ENCODE data around the gene COLEC12. TPM values are rescaled to one million over a fixed set of nuclear protein-coding genes. Genes with fewer than 3 reads are reported as not detected.

The COLEC12 gene
- total and polyA plus RNA-seq, 3 donors from 2014 or later: 4.5 to 10.4 (median 8.1) TPM

DNA sequence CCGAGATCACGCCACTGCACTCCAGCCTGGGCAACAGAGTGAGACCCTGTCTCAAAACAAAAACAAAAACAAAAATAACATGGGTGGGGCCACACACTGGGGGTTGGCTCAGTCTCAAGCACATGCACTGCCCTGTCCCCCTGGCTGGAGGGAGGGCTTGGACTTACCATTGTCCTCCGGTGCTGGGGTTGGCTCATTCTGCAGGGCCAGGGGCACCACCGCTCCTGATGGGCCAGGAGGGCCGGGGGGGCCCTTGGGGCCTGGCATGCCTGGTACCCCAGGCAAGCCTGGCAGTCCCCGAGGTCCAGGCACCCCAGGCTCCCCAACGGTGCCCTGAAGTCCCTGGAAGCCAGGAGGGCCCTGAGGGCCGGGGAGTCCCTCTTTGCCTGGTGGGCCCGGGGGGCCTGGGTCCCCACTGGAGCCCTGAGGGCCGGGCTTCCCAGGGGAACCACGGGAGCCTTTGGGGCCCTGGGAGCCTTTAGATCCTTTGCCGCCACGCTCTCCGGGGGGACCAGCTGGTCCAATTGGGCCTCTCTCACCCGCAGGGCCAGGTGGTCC, 165.8 kb downstream of the COLEC12 start:
- 94 to 98% methylated on average over 4 to 11 of the region's 15 CpGs for WGBS, 2 donors

DNA sequence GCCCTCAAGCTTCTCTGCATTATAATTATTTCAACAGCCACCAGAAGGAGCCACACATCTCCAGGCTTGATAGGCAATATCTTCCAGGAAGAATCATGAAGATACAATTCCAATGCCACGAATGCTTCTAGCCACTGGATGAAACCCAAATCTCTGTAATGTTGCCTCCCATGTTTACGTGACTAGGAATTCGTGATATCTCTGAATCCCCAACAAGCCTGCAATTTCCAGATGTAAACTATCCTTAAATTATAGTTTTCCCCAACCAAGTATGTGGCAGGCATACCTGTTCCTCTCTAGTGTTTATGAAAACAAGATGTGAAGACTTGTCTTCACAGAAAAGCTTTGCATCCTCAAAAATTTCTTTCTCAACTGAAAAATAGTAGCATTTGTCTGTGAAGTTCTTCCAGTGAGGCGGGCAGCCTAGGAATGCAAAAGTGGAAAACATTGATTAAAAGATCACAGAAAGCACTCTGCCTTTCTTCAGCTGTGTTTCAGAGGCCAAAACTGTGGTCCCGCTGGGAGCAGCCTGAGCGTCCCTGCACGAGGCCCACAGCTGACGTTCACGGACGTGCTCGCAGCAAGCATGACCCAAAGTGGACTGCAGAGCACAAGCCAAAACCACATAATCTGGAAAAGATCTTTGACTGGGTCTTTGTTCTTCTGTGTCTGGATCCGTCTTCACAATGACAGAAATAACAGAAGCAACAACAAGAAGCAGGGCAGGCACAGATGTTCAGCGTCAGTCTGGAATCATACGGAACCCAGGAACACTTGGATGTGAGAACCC, 167.6 kb downstream of the COLEC12 start:
- DNase-seq: peak; percentile 37
- no peak overlapping the region for H3K27ac ChIP-seq
- no peaks in the 10 kb centered on the region for H3K36me3 ChIP-seq (ENCODE audit: low read depth, missing control alignments)
- no peak for TF ChIP-seq POLR2A (IDR thresholded peaks at IDR 0.05)
- TF ChIP-seq, protein P1, sequence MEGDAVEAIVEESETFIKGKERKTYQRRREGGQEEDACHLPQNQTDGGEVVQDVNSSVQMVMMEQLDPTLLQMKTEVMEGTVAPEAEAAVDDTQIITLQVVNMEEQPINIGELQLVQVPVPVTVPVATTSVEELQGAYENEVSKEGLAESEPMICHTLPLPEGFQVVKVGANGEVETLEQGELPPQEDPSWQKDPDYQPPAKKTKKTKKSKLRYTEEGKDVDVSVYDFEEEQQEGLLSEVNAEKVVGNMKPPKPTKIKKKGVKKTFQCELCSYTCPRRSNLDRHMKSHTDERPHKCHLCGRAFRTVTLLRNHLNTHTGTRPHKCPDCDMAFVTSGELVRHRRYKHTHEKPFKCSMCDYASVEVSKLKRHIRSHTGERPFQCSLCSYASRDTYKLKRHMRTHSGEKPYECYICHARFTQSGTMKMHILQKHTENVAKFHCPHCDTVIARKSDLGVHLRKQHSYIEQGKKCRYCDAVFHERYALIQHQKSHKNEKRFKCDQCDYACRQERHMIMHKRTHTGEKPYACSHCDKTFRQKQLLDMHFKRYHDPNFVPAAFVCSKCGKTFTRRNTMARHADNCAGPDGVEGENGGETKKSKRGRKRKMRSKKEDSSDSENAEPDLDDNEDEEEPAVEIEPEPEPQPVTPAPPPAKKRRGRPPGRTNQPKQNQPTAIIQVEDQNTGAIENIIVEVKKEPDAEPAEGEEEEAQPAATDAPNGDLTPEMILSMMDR (IDR thresholded peaks at IDR 0.05): no peak
- H3K27me3 ChIP-seq: no peaks in the 10 kb centered on the region
- intact Hi-C loops (cut with DNase I; ENCODE audit: low total_unique reads): no loop called here
- no peaks in the 10 kb centered on the region for H3K4me1 ChIP-seq
- no peaks in the 10 kb centered on the region for H3K9me3 ChIP-seq
- H3K4me3 ChIP-seq: no peak overlapping the region
- WGBS, 2 donors: 49 to 66% methylated on average over 14 of the region's 14 CpGs

More for the DNA sequence above, 165.8 kb downstream of the COLEC12 start:
- no peaks in the 10 kb centered on the region for H3K27me3 ChIP-seq
- DNase-seq: no peak
- H3K4me1 ChIP-seq: no peaks in the 10 kb centered on the region
- no peaks in the 10 kb centered on the region for H3K9me3 ChIP-seq
- intact Hi-C loops (cut with DNase I; ENCODE audit: low total_unique reads): no loop called here
- TF ChIP-seq, protein P1 (IDR thresholded peaks at IDR 0.05): no peak
- no peak for TF ChIP-seq POLR2A (IDR thresholded peaks at IDR 0.05)
- no peaks in the 10 kb centered on the region for H3K36me3 ChIP-seq (ENCODE audit: low read depth, missing control alignments)
- no peak overlapping the region for H3K27ac ChIP-seq
- H3K4me3 ChIP-seq: no peak overlapping the region

DNA sequence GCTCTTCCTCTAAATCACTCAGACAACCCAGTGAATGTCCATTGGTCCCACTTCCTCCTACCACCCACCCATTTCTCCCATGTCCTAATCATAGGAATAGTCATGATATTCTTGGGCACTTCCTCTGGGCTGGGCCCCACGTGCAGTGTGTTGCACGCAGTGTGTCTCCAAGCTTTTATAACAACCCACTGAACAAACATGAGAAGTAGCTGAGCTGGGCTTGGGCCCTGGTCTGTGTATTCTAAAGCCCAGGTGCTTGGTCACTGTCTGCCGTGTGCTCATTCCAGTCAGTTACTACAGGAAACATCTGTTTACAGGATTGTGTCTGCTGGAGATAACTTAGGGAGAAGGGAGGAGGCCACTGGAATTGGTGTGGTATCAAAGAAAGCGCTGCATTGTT, 168.5 kb downstream of the COLEC12 start:
- 67 to 76% methylated on average over 4 of the region's 4 CpGs for WGBS, 2 donors
- Histone ChIP-seq H3K4me3 (no peak overlapping the region), H3K4me1 (no peaks in the 10 kb centered on the region), H3K27me3 (no peaks in the 10 kb centered on the region), H3K36me3 (ENCODE audit: low read depth, missing control alignments) (no peaks in the 10 kb centered on the region), H3K9me3 (no peaks in the 10 kb centered on the region), H3K27ac (no peak overlapping the region)
- intact Hi-C loops (cut with DNase I; ENCODE audit: low total_unique reads): no loop called here
- TF ChIP-seq, protein P1 (IDR thresholded peaks at IDR 0.05): no peak
- no peak for TF ChIP-seq POLR2A (IDR thresholded peaks at IDR 0.05)
- no peak for DNase-seq

DNA sequence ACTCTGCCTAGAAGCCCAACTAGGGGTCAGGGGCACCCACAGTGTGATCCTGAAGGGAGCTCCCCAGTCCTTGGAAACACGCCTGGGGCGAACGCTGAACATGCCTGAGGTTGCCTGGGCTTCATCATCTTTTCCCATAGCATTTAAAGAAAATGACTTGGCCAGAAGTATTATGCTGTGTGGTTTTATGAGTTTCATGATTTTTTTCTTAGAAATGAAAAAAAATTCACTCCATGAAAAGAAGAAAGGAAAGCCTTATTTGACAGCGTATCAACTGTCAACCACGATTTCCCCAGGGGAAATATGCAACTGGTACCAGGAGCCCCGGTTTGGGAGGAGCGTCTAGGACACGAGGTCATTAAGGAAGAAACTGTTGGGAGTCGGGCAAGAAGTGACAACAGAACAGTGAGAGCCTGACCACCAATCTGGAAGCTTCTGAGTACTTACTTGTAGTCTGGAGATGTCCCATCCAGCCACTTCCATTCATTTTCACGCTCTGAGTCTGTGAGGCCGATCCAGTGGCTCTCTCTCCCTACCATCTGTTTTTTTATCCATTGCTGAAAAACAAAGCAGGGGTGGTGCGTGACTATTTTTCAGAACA, 169.2 kb downstream of the COLEC12 start:
- TF ChIP-seq, protein P1 (IDR thresholded peaks at IDR 0.05): no peak
- TF ChIP-seq POLR2A (IDR thresholded peaks at IDR 0.05): no peak
- intact Hi-C loops (cut with DNase I; ENCODE audit: low total_unique reads): no loop called here
- Histone ChIP-seq H3K4me1 (no peaks in the 10 kb centered on the region), H3K36me3 (ENCODE audit: low read depth, missing control alignments) (no peaks in the 10 kb centered on the region), H3K9me3 (no peaks in the 10 kb centered on the region), H3K27me3 (no peaks in the 10 kb centered on the region), H3K27ac (no peak overlapping the region), H3K4me3 (no peak overlapping the region)
- WGBS, 2 donors: 75 to 78% methylated on average over 12 of the region's 12 CpGs
- no peak for DNase-seq

Data from testis (tissue), 3 donors.